K562 (cell line): ENCODE data around the gene SIGLEC5. TPM values are rescaled to one million over a fixed set of nuclear protein-coding genes. Genes with fewer than 3 reads are reported as not detected.

Source experiments
- ATAC-seq: fragments of 200-7000 bp; cut with Tn5 transposase; 3 replicates; pipeline ENCODE4 v1.9.1; 2020; ENCODE audit warnings: moderate library complexity
- BruUV-seq: library from RNA; stranded (reverse); fragments of 400-500 nt; replicated peaks from 2 replicates; lab custom pipeline; 2021; lab: Mats Ljungman, UMichigan
- CTCF ChIA-PET: fragments of 300-600 bp; formaldehyde crosslinking; extraction: SDS; loops from one replicate; lab custom pipeline; 2021; ENCODE audit warnings: low intra/inter-chr PET ratio; lab: Yijun Ruan, JAX
- POLR2A ChIA-PET: fragments of 300-600, 350-650 bp; sonication (Branson Sonifier 250); formaldehyde crosslinking; extraction: SDS; loops from one replicate; lab custom pipeline; 2021; ENCODE audit warnings: antibody characterized with exemption, inconsistent platforms; lab: Yijun Ruan, JAX
- DNase-seq, 4 experiments: peaks; one replicate each; pipeline versions ENCODE4 v3.0.0 to v3.0.0-alpha.2; 2011 to 2018; ENCODE audit warnings: low spot score in 3 of 4, mixed read lengths in 3 of 4; ENCODE audit errors: extremely low read depth in 1 of 4
- FAIRE-seq: peaks from 2 replicates; lab custom pipeline; 2011; peaks lifted over from hg19 to GRCh38; lab: Jason Lieb, UNC
- H2AFZ ChIP-seq: 2 replicates; pipeline ENCODE4 v1.6.0; 2011; ENCODE audit warnings: low read depth, low read length, control low read depth, inconsistent platforms
- H3K27ac ChIP-seq: fragments of 200-600 bp; 3 replicates; pipeline ENCODE4 v1.8.0; 2011; ENCODE audit warnings: low read depth, mild to moderate bottlenecking, control low read depth, inconsistent platforms, low read length, moderate library complexity, mixed read lengths; ENCODE audit errors: extremely low read depth
- H3K27me3 ChIP-seq, 2 experiments: fragments of 300-600 bp in 1 of 2; 2 replicates in 1 of 2; 3 replicates in 1 of 2; pipeline versions ENCODE4 v1.6.0 to v1.8.0; 2011; ENCODE audit warnings: inconsistent platforms in 2 of 2, low read length in 2 of 2, mild to moderate bottlenecking in 1 of 2, mixed read lengths in 1 of 2, moderate library complexity in 1 of 2; ENCODE audit not compliant: control insufficient read depth in 2 of 2, insufficient read depth in 2 of 2
- H3K36me3 ChIP-seq: fragments of 300-600 bp; 3 replicates; pipeline ENCODE4 v1.8.0; 2011; ENCODE audit warnings: mild to moderate bottlenecking, low read length, inconsistent platforms; ENCODE audit not compliant: control insufficient read depth, insufficient read depth
- H3K4me1 ChIP-seq, 2 experiments: fragments of 200-600 bp in 1 of 2; replicated peaks in 1 of 2; 2 replicates in 1 of 2; 3 replicates in 1 of 2; pipeline versions ENCODE4 v1.5.1 to v1.8.0; 2011; ENCODE audit warnings: inconsistent platforms in 2 of 2, low read length in 2 of 2, mild to moderate bottlenecking in 1 of 2, mixed read lengths in 1 of 2, moderate library complexity in 1 of 2; ENCODE audit not compliant: control insufficient read depth in 2 of 2, insufficient read depth in 2 of 2
- H3K4me2 ChIP-seq: 2 replicates; pipeline ENCODE4 v1.6.1; 2011; ENCODE audit warnings: low read length, control low read depth, inconsistent platforms, mixed read lengths; ENCODE audit not compliant: insufficient read depth
- H3K4me3 ChIP-seq: fragments of 200-600 bp; sonication (generic), shearing (Covaris generic); 2 replicates; pipeline ENCODE4 v1.5.1; 2016; ENCODE audit warnings: control low read depth, inconsistent platforms
- H3K79me2 ChIP-seq: fragments of 200-600 bp; 3 replicates; pipeline ENCODE4 v1.8.0; 2011; ENCODE audit warnings: low read length, inconsistent platforms; ENCODE audit not compliant: control insufficient read depth, insufficient read depth
- H3K9ac ChIP-seq, 2 experiments: 2 replicates each; pipeline versions ENCODE4 v1.6.0 to v1.6.1; 2011; ENCODE audit warnings: low read depth in 2 of 2, low read length in 2 of 2, control low read depth in 1 of 2, inconsistent platforms in 1 of 2, mild to moderate bottlenecking in 1 of 2, mixed read lengths in 1 of 2; ENCODE audit not compliant: insufficient read depth in 1 of 2
- H3K9me1 ChIP-seq: one replicate; pipeline ENCODE4 v1.6.0; 2011; ENCODE audit warnings: inconsistent platforms, mild to moderate bottlenecking, low read length, moderate library complexity; ENCODE audit not compliant: control insufficient read depth, insufficient read depth
- H3K9me3 ChIP-seq: replicated peaks from 2 replicates; pipeline ENCODE4 v1.5.1; 2011; ENCODE audit warnings: low read depth, low read length, inconsistent platforms; ENCODE audit not compliant: control insufficient read depth, insufficient read depth
- H4K20me1 ChIP-seq: replicated peaks from 2 replicates; pipeline ENCODE4 v1.6.1; 2011; ENCODE audit warnings: low read length, inconsistent platforms, mixed read lengths; ENCODE audit not compliant: control insufficient read depth, insufficient read depth
- BCLAF1 ChIP-seq, 2 experiments: fragments of 450-650 bp in 1 of 2; IDR thresholded peaks; 2 replicates each; pipeline ENCODE4 v1.6.1; 2011 to 2017; ENCODE audit warnings: low read depth in 2 of 2, antibody characterized with exemption in 1 of 2, borderline replicate concordance in 1 of 2, low read length in 1 of 2, mild to moderate bottlenecking in 1 of 2, mixed read lengths in 1 of 2; ENCODE audit not compliant: control insufficient read depth in 1 of 2
- CEBPB ChIP-seq: fragments of 450-650 bp; IDR thresholded peaks from 2 replicates; pipeline ENCODE4 v1.6.1; 2016; ENCODE audit warnings: missing genetic modification characterization, missing compliant biosample characterization
- CEBPG ChIP-seq, 3 experiments: fragments of 200-800 bp in 1 of 3; sonication (Bioruptor generic) in 1 of 3; sonication (generic) in 1 of 3; formaldehyde crosslinking in 1 of 3; IDR thresholded peaks in 2 of 3; conservative IDR thresholded peaks in 1 of 3; 2 replicates each; pipeline versions ENCODE4 v1.6.1 to v1.8.0; 2016 to 2022; ENCODE audit warnings: missing compliant biosample characterization in 2 of 3, missing genetic modification characterization in 2 of 3, mild to moderate bottlenecking in 1 of 3, missing genetic modification reagents in 1 of 3
- FOXM1 ChIP-seq, 2 experiments: fragments of 450-650 bp in 1 of 2; sonication (generic) in 1 of 2; formaldehyde crosslinking in 1 of 2; IDR thresholded peaks; 2 replicates each; pipeline versions ENCODE4 v1.6.1 to v1.9.0; 2017 to 2022; ENCODE audit warnings: low read depth in 2 of 2, mild to moderate bottlenecking in 2 of 2, missing genetic modification reagents in 1 of 2, moderate library complexity in 1 of 2
- MLX ChIP-seq, 2 experiments: fragments of 450-650 bp in 1 of 2; sonication (generic) in 1 of 2; formaldehyde crosslinking; conservative IDR thresholded peaks; 2 replicates each; pipeline versions ENCODE4 v1.4.0 to v1.8.1; 2020 to 2022; ENCODE audit warnings: mild to moderate bottlenecking in 1 of 2, missing genetic modification reagents in 1 of 2
- PYGO2 ChIP-seq: fragments of 450-650 bp; IDR thresholded peaks from 2 replicates; pipeline ENCODE4 v1.6.1; 2016; ENCODE audit warnings: mild to moderate bottlenecking, missing genetic modification characterization, moderate library complexity, missing compliant biosample characterization
- STAT5A ChIP-seq: IDR thresholded peaks from 2 replicates; pipeline ENCODE4 v1.6.1; 2012; ENCODE audit warnings: low read length, inconsistent platforms, borderline replicate concordance
- ZNF140 ChIP-seq: fragments of 250-450 bp; sonication (Bioruptor Pico); IDR thresholded peaks from 2 replicates; pipeline ENCODE4 v1.8.0; 2021; ENCODE audit warnings: moderate library complexity, mild to moderate bottlenecking, inconsistent platforms
- ZNF830 ChIP-seq: fragments of 250-450 bp; sonication (Bioruptor Pico); IDR thresholded peaks from 2 replicates; pipeline ENCODE4 v1.5.0; 2021; ENCODE audit warnings: mild to moderate bottlenecking
- WGBS: fragments of 100-300 bp; shearing (Covaris generic); methylation state at CpG from one replicate; pipeline ENCODE4 v1.1.6; 2016; ENCODE audit warnings: low coverage, mixed read lengths; ENCODE audit not compliant: insufficient coverage; ENCODE audit errors: missing lambda C conversion rate; 5-methylcytosine and 5-hydroxymethylcytosine counted together
- in situ Hi-C: fragments of 300-500 bp; cut with MboI; formaldehyde crosslinking; loops from 4 replicates; pipeline ENCODE4 v1.15.0; 2018; ENCODE audit warnings: inconsistent platforms, mixed read lengths
- intact Hi-C: fragments of 100-400 bp; cut with micrococcal nuclease; formaldehyde crosslinking; loops from 2 replicates; pipeline ENCODE4 v1.14.2; 2022
- polyA plus RNA-seq, 8 experiments: library from polyadenylated mRNA; depleted of rRNA in 4 of 8; stranded (reverse) in 5 of 8; unstranded in 3 of 8; fragments of >200 nt; fragmentation: Nextera tagmentation in 2 of 8; fragmentation: Illumina TruSeq in 1 of 8; extraction: Ambion mirVana in 2 of 8; extraction: Trizol in 1 of 8; gene quantifications; 2 replicates each; pipeline versions ENCODE4 v1.2.1 to v1.2.3, GENCODE V29; 2011 to 2014; ENCODE audit warnings: inconsistent platforms in 1 of 8, missing spikeins in 1 of 8
- total RNA-seq, 7 experiments: library from RNA; depleted of rRNA in 6 of 7; stranded (reverse); fragments of >200 nt in 6 of 7; fragmentation: Illumina TruSeq in 2 of 7; extraction: Trizol in 2 of 7; gene quantifications; 2 replicates each; pipeline versions ENCODE4 v1.2.1 to v1.2.3, GENCODE V29; 2011 to 2021; ENCODE audit warnings: low replicate concordance in 1 of 7

The SIGLEC5 gene
- total and polyA plus RNA-seq, 9 of the 15 experiments (the other 6 are each of a cell fraction or from before 2014, with no cell fraction given) = 0.14 TPM; not detected in 8

- H3K79me2 ChIP-seq = no peaks in the 10 kb centered on the region; the same call in 2 of the 3 replicates
- CTCF ChIA-PET = interaction anchor here (0.7 kb wide), 1 partner anchor 702 kb away, joined by 3 read pairs; the partner anchor contains the start of gene ZNF480
- POLR2A ChIA-PET = interaction anchor here (1.7 to 2.4 kb wide), 3 partner anchors 16 to 48 kb away, joined by 5 to 15 read pairs (median 7); partner anchors contain the start of gene ZNF175
- FAIRE-seq (peak; percentile 66), DNase-seq (peak in 1 of 4 experiments; percentile 51), ATAC-seq (no peak)
- no peaks in the 10 kb centered on the region for H4K20me1 ChIP-seq
- peak overlapping the region; percentile 89 for H3K4me2 ChIP-seq
- peak overlapping the region; percentile 89 for H2AFZ ChIP-seq
- no peaks in the 10 kb centered on the region for H3K9me1 ChIP-seq
- H3K4me3 ChIP-seq = peak overlapping the region; percentile 48; the same call in 1 of the 2 replicates
- intact Hi-C loops (no loop called here), in situ Hi-C loops (no loop called here)
- no peak overlapping the region for H3K27ac ChIP-seq
- H3K27me3 ChIP-seq = no peaks in the 10 kb centered on the region
- H3K9me3 ChIP-seq = no peaks in the 10 kb centered on the region
- no peaks in the 10 kb centered on the region for H3K36me3 ChIP-seq
- H3K4me1 ChIP-seq = peaks cover 23 to 36% of the 10 kb centered on the region in 2 experiments
- BruUV-seq = no TSS peak
- WGBS = 34% methylated on average over 7 of the region's 8 CpGs
- H3K9ac ChIP-seq = peak overlapping the region; percentile 64 to 93; a peak in 3 of 4 replicates
- no peak for TF ChIP-seq FOXM1 (IDR thresholded peaks at IDR 0.05; ENCODE audit: low read depth)
- TF ChIP-seq FOXM1 (CRISPR knock-in tag; IDR thresholded peaks at IDR 0.05; ENCODE audit: low read depth) = no peak
- no peak for TF ChIP-seq ZNF140 (CRISPR knock-in tag)
- TF ChIP-seq ZNF830 = no peak
- no peak for TF ChIP-seq STAT5A
- TF ChIP-seq PYGO2 (tag) = no peak
- TF ChIP-seq BCLAF1 (IDR thresholded peaks at IDR 0.05; ENCODE audit: borderline replicate concordance in 1 of 2, control insufficient read depth in 1 of 2, low read depth in 2 of 2, low read length in 1 of 2) = no peak
- peak; percentile 89 for TF ChIP-seq CEBPG (CRISPR knock-in tag; IDR thresholded peaks at IDR 0.05)
- TF ChIP-seq CEBPG (tag; conservative IDR thresholded peaks at IDR 0.05 in 1 of 2, IDR thresholded peaks at IDR 0.05 in 1 of 2) = peak; percentile 86 to 95
- peak; percentile 99 for TF ChIP-seq CEBPB (tag)
- no peak for TF ChIP-seq MLX (CRISPR knock-in tag; conservative IDR thresholded peaks at IDR 0.05)
Measured at GRCh38 chr19:51595190-51596175, 34.7 kb downstream of the SIGLEC5 start.
